Measurements from ENCODE around the gene CCIN.
"Not testable (repeated sequence)": the region's sequence is repeated elsewhere in the genome, so short reads cannot be mapped to it uniquely, and the experiment has no call there.

CCIN gene

DNA sequence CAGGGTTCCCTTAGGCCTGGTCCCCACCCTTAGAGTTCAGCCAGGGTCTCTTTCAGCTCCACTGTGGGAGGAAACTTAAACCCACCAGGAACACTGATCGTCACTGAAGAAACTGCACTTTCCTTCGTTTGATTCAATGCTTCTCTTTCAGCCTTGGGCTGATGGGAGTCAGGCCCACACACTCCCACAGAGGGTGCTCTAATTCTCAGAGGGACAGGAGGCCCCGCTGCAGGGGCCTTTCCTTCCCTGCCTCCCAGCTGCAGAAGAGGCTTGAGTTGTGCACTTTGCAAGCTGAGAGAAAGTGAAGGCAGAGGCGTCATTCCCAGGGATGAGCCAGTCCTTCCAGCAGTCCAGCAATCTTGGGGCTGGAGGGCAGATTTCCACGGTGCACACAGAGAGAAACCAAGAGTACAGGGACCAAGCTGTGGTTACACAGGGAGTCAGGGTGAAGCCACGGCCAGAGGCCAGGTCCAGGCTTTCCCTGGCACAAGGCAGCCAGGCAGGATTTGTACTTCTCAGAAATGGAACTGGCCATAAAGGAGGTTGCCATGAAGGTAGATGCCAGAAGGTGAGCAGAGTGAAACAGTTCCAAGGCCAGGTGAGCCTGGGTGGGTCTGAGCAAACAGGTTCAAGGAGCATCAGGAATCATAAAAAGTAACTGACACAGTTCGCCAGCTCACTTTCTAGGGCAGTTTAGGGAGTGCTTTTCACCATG is 43.0 kb upstream of the CCIN start:
- no peak overlapping the region for H3K4me3 ChIP-seq (replicated peaks; ENCODE audit: low read depth, low read length)
- no peak for DNase-seq (ENCODE audit: low read depth)
- TF ChIP-seq, protein P1, sequence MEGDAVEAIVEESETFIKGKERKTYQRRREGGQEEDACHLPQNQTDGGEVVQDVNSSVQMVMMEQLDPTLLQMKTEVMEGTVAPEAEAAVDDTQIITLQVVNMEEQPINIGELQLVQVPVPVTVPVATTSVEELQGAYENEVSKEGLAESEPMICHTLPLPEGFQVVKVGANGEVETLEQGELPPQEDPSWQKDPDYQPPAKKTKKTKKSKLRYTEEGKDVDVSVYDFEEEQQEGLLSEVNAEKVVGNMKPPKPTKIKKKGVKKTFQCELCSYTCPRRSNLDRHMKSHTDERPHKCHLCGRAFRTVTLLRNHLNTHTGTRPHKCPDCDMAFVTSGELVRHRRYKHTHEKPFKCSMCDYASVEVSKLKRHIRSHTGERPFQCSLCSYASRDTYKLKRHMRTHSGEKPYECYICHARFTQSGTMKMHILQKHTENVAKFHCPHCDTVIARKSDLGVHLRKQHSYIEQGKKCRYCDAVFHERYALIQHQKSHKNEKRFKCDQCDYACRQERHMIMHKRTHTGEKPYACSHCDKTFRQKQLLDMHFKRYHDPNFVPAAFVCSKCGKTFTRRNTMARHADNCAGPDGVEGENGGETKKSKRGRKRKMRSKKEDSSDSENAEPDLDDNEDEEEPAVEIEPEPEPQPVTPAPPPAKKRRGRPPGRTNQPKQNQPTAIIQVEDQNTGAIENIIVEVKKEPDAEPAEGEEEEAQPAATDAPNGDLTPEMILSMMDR (IDR thresholded peaks at IDR 0.05; ENCODE audit: low read length, missing control alignments): no peak

- no peak overlapping the region for H3K4me3 ChIP-seq (replicated peaks; ENCODE audit: low read depth, low read length)
- TF ChIP-seq, protein P1 (IDR thresholded peaks at IDR 0.05; ENCODE audit: low read length, missing control alignments): no peak
- no peak for DNase-seq (ENCODE audit: low read depth)
Measured at GRCh38 chr9:36127652-36128244, 41.4 kb upstream of the CCIN start.

DNA sequence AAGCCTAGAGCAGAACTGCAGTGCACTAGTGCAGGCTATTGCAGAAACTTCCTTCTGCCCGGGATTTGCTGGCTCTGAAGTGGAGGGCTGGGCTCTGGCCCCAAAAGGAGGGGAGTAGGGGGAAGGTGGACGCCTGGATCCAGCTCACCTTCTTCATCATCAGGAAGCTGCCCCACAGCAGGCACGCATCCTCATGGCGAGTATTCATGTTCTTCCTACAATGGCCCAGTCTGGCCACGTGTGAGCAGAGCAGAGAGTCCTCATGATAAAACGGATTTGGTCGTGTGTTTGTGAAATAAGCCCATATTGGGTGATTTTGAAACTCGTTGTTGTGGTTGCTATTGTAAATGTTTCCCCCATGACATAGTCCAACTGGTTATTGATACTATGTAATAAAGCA is 40.8 kb upstream of the CCIN start:
- no peak for DNase-seq (ENCODE audit: low read depth)
- TF ChIP-seq, protein P1 (IDR thresholded peaks at IDR 0.05; ENCODE audit: low read length, missing control alignments): no peak

GRCh38 chr9:36129139-36129538 is 40.0 kb upstream of the CCIN start:
- TF ChIP-seq, protein P1 (IDR thresholded peaks at IDR 0.05; ENCODE audit: low read length, missing control alignments): no peak
- H3K4me3 ChIP-seq (replicated peaks; ENCODE audit: low read depth, low read length): no peak overlapping the region
- no peak for DNase-seq (ENCODE audit: low read depth)

More for the DNA sequence above, 40.8 kb upstream of the CCIN start:
- no peak overlapping the region for H3K4me3 ChIP-seq (replicated peaks; ENCODE audit: low read depth, low read length)

GRCh38 chr9:36131666-36132065 is 37.5 kb upstream of the CCIN start:
- not testable (repeated sequence) for H3K4me3 ChIP-seq (replicated peaks; ENCODE audit: low read depth, low read length); DNase-seq (ENCODE audit: low read depth)

DNA sequence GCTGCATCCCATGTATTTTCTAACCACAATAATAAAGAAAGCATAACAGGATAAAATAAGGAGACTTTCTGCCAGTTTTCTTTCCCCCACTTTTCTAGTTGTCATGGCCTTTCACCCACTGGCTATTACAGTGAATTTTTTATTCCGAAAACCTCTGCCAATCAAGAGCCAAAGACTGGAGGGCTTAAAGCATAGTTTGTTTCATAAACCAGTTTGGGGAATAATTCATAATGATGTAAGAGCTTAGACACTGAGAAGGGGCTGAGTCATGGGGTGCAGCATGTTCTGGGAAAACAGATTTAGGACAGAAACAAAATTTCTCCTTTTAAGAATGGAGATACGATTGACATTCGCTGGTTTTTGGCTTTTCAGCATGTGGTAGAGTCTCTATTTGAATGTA is 37.1 kb upstream of the CCIN start:
- peak; percentile 64 for DNase-seq (ENCODE audit: low read depth)
- H3K4me3 ChIP-seq (replicated peaks; ENCODE audit: low read depth, low read length): no peak overlapping the region
- TF ChIP-seq, protein P1 (IDR thresholded peaks at IDR 0.05; ENCODE audit: low read length, missing control alignments): no peak

DNA sequence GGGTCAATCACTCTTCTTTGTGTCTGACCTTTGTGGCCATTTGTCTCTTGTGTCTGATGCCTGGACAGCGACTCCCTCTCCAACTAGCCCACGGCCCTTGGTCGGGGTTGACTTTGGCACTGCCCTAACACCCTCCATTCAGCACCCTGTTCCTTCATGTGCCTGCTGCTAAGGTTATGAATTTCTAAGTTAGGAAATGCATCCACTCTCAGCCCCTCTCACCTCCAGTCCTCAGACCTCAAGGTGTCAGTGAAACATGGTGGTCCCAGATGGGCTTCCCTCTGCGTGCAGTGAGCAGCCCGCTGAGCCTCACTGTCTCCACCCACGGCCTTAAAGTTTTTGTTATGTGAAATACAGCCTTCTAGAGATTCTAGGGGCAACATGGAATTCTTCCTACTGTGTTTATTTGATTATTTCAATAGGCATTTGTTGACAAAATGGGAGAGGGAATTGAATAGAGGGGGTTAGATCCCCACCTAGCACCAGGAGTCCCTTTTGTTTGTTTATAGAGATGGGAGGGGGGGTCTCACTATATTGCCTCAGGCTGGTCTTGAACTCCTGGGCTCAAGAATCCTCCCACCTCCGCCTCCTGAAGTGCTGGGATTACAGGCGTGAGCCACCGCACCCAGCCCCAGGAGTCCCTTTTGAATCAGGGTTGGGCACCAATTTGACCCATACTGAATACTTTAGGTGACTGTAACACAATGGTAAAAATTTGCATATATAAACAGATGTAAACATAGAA is 34.3 kb upstream of the CCIN start:
- no peak for DNase-seq (ENCODE audit: low read depth)
- no peak overlapping the region for H3K4me3 ChIP-seq (replicated peaks; ENCODE audit: low read depth, low read length)
- TF ChIP-seq, protein P1 (IDR thresholded peaks at IDR 0.05; ENCODE audit: low read length, missing control alignments): no peak

Data from fibroblast of pulmonary artery (primary cell).